Muscle layer of colon (tissue), 2 donors: ENCODE results near the gene C2CD2L.
"Not testable (repeated sequence)": the region's sequence is repeated elsewhere in the genome, so short reads cannot be mapped to it uniquely, and the experiment has no call there.

Experiments
- H3K27ac ChIP-seq: one replicate; pipeline ENCODE4 v1.7.0; 2013; ENCODE audit warnings: low read depth, mild to moderate bottlenecking, low read length, moderate library complexity
- H3K27me3 ChIP-seq, 2 donors: one replicate each; pipeline ENCODE4 v1.7.0; 2013; ENCODE audit warnings: low read length in 2 of 2, mild to moderate bottlenecking in 2 of 2; ENCODE audit not compliant: insufficient read depth in 2 of 2, control insufficient read depth in 1 of 2
- H3K36me3 ChIP-seq: one replicate; pipeline ENCODE4 v1.7.0; 2013; ENCODE audit warnings: mild to moderate bottlenecking, low read length; ENCODE audit not compliant: insufficient read depth
- H3K4me1 ChIP-seq: one replicate; pipeline ENCODE4 v1.7.0; 2013; ENCODE audit warnings: mild to moderate bottlenecking, low read length; ENCODE audit not compliant: insufficient read depth
- H3K4me3 ChIP-seq, 2 donors: one replicate each; pipeline ENCODE4 v1.7.0; 2013; ENCODE audit warnings: low read length in 2 of 2, low read depth in 1 of 2, mild to moderate bottlenecking in 1 of 2, moderate library complexity in 1 of 2
- H3K9ac ChIP-seq: one replicate; pipeline ENCODE4 v1.7.0; 2013; ENCODE audit warnings: low read length
- H3K9me3 ChIP-seq: one replicate; pipeline ENCODE4 v1.7.0; 2013; ENCODE audit warnings: mild to moderate bottlenecking, low read length
- donor health status: abdominal sarcoma.
- donor health status: Adenocarcinoma of cecum.

The C2CD2L gene

GRCh38 chr11:119157063-119157462 lies 49.9 kb downstream of the C2CD2L start:
- H3K36me3 ChIP-seq: no peaks in the 10 kb centered on the region
- no peaks in the 10 kb centered on the region for H3K4me1 ChIP-seq
- no peak overlapping the region for H3K27ac ChIP-seq
- no peak overlapping the region for H3K9ac ChIP-seq
- H3K9me3 ChIP-seq: no peaks in the 10 kb centered on the region
- no peaks in the 10 kb centered on the region for H3K27me3 ChIP-seq
- no peak overlapping the region for H3K4me3 ChIP-seq

- Histone ChIP-seq H3K4me3 (no peak overlapping the region), H3K9me3 (no peaks in the 10 kb centered on the region), H3K36me3 (no peaks in the 10 kb centered on the region), H3K27ac (no peak overlapping the region), H3K4me1 (no peaks in the 10 kb centered on the region), H3K27me3 (no peaks in the 10 kb centered on the region), H3K9ac (no peak overlapping the region)
Observed at GRCh38 chr11:119158467-119158866, 51.3 kb downstream of the C2CD2L start.

- Histone ChIP-seq H3K4me3 (no peak overlapping the region), H3K27ac (no peak overlapping the region), H3K9ac (no peak overlapping the region), H3K36me3 (no peaks in the 10 kb centered on the region), H3K4me1 (no peaks in the 10 kb centered on the region), H3K27me3 (no peaks in the 10 kb centered on the region), H3K9me3 (no peaks in the 10 kb centered on the region)
Observed at GRCh38 chr11:119160151-119160550, 53.0 kb downstream of the C2CD2L start.

GRCh38 chr11:119161871-119162270 lies 54.7 kb downstream of the C2CD2L start:
- Histone ChIP-seq H3K9ac (no peak overlapping the region), H3K4me3 (no peak overlapping the region), H3K9me3 (no peaks in the 10 kb centered on the region), H3K27me3 (no peaks in the 10 kb centered on the region), H3K4me1 (no peaks in the 10 kb centered on the region), H3K36me3 (no peaks in the 10 kb centered on the region), H3K27ac (no peak overlapping the region)

GRCh38 chr11:119166368-119167076 lies 59.4 kb downstream of the C2CD2L start:
- Histone ChIP-seq H3K27ac (no peak overlapping the region), H3K4me3 (no peak overlapping the region), H3K4me1 (no peaks in the 10 kb centered on the region), H3K9ac (no peak overlapping the region), H3K27me3 (no peaks in the 10 kb centered on the region), H3K9me3 (no peaks in the 10 kb centered on the region), H3K36me3 (no peaks in the 10 kb centered on the region)

- not testable (repeated sequence) for H3K27ac ChIP-seq, H3K9me3 ChIP-seq, H3K4me1 ChIP-seq, H3K4me3 ChIP-seq, H3K9ac ChIP-seq, H3K36me3 ChIP-seq, H3K27me3 ChIP-seq
Observed at GRCh38 chr11:119167077-119167458, 59.9 kb downstream of the C2CD2L start.

- H3K9ac ChIP-seq: no peak overlapping the region
- H3K4me3 ChIP-seq: no peak overlapping the region
- no peaks in the 10 kb centered on the region for H3K9me3 ChIP-seq
- H3K4me1 ChIP-seq: no peaks in the 10 kb centered on the region
- no peaks in the 10 kb centered on the region for H3K27me3 ChIP-seq
- H3K36me3 ChIP-seq: no peaks in the 10 kb centered on the region
- H3K27ac ChIP-seq: no peak overlapping the region
Observed at GRCh38 chr11:119167933-119168332, 60.8 kb downstream of the C2CD2L start.
